NCI-H774 (cell line): ENCODE data around the gene CACNA1D.
A peak's percentile ranks its signal among the peaks of the same experiment; 100 is the strongest.

Experiments used
- DNase-seq: peaks from one replicate; lab custom pipeline; 2025; lab: John Stamatoyannopoulos, UW

CACNA1D gene

GRCh38 chr3:53787016-53787415, 292.6 kb downstream of the CACNA1D start:
- no peak for DNase-seq

- no peak for DNase-seq
Measured at GRCh38 chr3:53788038-53788437, 293.6 kb downstream of the CACNA1D start.

- no peak for DNase-seq
Measured at GRCh38 chr3:53789459-53789858, 295.0 kb downstream of the CACNA1D start.

- DNase-seq, result no peak
Measured at GRCh38 chr3:53790470-53790869, 296.1 kb downstream of the CACNA1D start.

GRCh38 chr3:53791317-53791716, 296.9 kb downstream of the CACNA1D start:
- DNase-seq, result no peak

GRCh38 chr3:53792866-53793265, 298.5 kb downstream of the CACNA1D start:
- DNase-seq, result peak; percentile 1

GRCh38 chr3:53794597-53794996, 300.2 kb downstream of the CACNA1D start:
- no peak for DNase-seq

GRCh38 chr3:53795176-53795575, 300.8 kb downstream of the CACNA1D start:
- no peak for DNase-seq

- DNase-seq, result peak; percentile 0
Measured at GRCh38 chr3:53795789-53796560, 301.6 kb downstream of the CACNA1D start.

- DNase-seq, result no peak
Measured at GRCh38 chr3:53798144-53798543, 303.7 kb downstream of the CACNA1D start.

GRCh38 chr3:53799338-53799865, 305.0 kb downstream of the CACNA1D start:
- no peak for DNase-seq

GRCh38 chr3:53800041-53800906, 305.9 kb downstream of the CACNA1D start:
- no peak for DNase-seq

GRCh38 chr3:53801319-53801718, 306.9 kb downstream of the CACNA1D start:
- no peak for DNase-seq

- DNase-seq, result no peak
Measured at GRCh38 chr3:53802256-53802880, 308.0 kb downstream of the CACNA1D start.

GRCh38 chr3:53803124-53803815, 308.9 kb downstream of the CACNA1D start:
- DNase-seq, result no peak

GRCh38 chr3:53803816-53804695, 309.6 kb downstream of the CACNA1D start:
- DNase-seq, result no peak

- no peak for DNase-seq
Measured at GRCh38 chr3:53804697-53805462, 310.5 kb downstream of the CACNA1D start.

GRCh38 chr3:53805463-53806159, 311.2 kb downstream of the CACNA1D start:
- DNase-seq, result no peak
